IMR-90 (cell line): ENCODE measurements around the gene PRDM15.
A peak's percentile ranks its signal among the peaks of the same experiment; 100 is the strongest.

Source experiments
- CEBPB ChIP-seq: IDR thresholded peaks from 2 replicates; pipeline ENCODE4 v1.6.1; 2012; ENCODE audit warnings: low read depth, low read length, improper control_type of control experiment
- POLR2A ChIP-seq: IDR thresholded peaks from 2 replicates; pipeline ENCODE4 v1.6.1; 2012; ENCODE audit warnings: mild to moderate bottlenecking, low read depth, low read length
- RAD21 ChIP-seq: IDR thresholded peaks from 2 replicates; pipeline ENCODE4 v1.6.1; 2012; ENCODE audit warnings: low read length, improper control_type of control experiment
- RFX5 ChIP-seq: IDR thresholded peaks from 2 replicates; pipeline ENCODE4 v1.8.0; 2012; ENCODE audit warnings: low read depth, mild to moderate bottlenecking, low read length, moderate library complexity
- SMC3 ChIP-seq: fragments of 150-350 bp; IDR thresholded peaks from 2 replicates; pipeline ENCODE4 v1.6.1; 2016; ENCODE audit warnings: low read depth, mild to moderate bottlenecking, antibody characterized with exemption, low read length, moderate library complexity
- TF ChIP-seq, protein P1 (sequence below): conservative IDR thresholded peaks from 2 replicates; pipeline ENCODE4 v1.5.1; 2012; ENCODE audit warnings: mild to moderate bottlenecking, low read depth, low read length, improper control_type of control experiment

DNA sequence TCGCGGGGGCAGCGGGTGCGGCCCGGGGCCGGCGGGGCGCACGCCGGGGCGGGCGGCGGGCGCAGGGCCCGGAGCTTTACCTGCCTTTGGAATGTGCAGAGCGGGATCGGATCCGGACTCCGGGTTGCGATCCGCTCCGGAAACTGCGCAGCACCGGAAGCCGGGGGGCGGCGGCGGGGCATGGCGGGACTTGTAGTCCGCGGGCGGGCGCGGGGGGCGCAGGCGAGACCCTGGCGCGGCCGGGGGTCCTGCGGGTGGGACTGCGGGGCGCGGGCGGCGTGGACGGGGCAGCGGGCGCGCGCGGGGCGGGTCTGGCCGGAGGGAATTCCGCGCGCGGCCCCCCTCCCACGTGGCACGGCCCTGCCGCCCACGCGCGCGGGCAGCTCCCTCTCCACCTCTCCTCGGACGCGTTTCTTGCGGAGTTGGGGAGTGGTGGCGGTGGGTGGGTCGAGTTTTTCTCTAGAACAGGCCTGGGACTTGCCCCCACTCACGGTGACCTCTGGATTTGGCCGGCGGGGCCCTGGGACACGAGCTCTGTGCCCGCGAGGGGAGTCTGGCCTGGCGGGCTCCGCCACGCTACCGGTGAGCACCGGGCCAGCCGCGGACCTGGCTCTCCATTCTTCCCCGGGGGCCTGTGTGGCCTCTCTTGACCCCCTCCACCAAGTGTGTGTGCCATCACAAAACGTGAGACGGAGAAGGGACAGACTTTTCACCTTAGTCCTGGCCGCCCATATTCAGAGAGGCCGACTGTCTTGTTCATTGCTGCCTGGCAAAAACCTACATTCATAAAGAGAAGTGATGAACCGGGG, at the start of gene PRDM15:
- TF ChIP-seq POLR2A = 0 out of 2 replicates have a peak, but pooled peaks have one; percentile 31
- TF ChIP-seq RFX5 = no peak
- TF ChIP-seq, protein P1, sequence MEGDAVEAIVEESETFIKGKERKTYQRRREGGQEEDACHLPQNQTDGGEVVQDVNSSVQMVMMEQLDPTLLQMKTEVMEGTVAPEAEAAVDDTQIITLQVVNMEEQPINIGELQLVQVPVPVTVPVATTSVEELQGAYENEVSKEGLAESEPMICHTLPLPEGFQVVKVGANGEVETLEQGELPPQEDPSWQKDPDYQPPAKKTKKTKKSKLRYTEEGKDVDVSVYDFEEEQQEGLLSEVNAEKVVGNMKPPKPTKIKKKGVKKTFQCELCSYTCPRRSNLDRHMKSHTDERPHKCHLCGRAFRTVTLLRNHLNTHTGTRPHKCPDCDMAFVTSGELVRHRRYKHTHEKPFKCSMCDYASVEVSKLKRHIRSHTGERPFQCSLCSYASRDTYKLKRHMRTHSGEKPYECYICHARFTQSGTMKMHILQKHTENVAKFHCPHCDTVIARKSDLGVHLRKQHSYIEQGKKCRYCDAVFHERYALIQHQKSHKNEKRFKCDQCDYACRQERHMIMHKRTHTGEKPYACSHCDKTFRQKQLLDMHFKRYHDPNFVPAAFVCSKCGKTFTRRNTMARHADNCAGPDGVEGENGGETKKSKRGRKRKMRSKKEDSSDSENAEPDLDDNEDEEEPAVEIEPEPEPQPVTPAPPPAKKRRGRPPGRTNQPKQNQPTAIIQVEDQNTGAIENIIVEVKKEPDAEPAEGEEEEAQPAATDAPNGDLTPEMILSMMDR = no peak
- no peak for TF ChIP-seq SMC3
- TF ChIP-seq RAD21 = no peak
- no peak for TF ChIP-seq CEBPB
